ENCODE results near the gene DNAJC18. TPM values are rescaled to one million over a fixed set of nuclear protein-coding genes. Genes with fewer than 3 reads are reported as not detected.
A peak's percentile ranks its signal among the peaks of the same experiment; 100 is the strongest.

Gene DNAJC18
- total RNA-seq, 1 experiment from 2014 or later: 16.7 TPM

DNA sequence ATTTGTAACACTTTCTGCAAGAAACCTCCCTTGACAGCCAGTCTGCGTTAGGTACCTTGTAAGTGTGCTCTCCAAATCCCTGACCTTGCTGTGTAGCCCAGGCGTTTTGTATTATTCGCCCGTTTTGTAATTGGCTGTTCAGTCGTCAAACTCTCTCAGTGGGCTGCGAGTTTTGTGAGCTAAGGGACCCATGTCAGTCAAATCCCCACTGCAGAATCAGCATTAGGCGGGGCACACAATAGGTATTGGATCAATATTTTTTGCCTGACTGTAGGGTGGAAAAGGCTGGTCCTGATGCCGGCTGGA, 665 bp downstream of the DNAJC18 start:
- Histone ChIP-seq H3K4me3 (ENCODE audit: low read depth, low read length, poor library complexity, severe bottlenecking) (peak overlapping the region; percentile 78), H3K36me3 (ENCODE audit: insufficient read depth, low read length, poor library complexity, severe bottlenecking) (no peaks in the 10 kb centered on the region), H3K27ac (ENCODE audit: low read depth, low read length, poor library complexity, severe bottlenecking) (no peak overlapping the region), H3K9me3 (ENCODE audit: low read depth, low read length, poor library complexity, severe bottlenecking) (no peaks in the 10 kb centered on the region), H3K4me1 (ENCODE audit: insufficient read depth, low read length, poor library complexity, severe bottlenecking) (peaks cover 10% of the 10 kb centered on the region), H3K27me3 (replicated peaks; ENCODE audit: insufficient read depth, low read depth, low read length, poor library complexity) (no peaks in the 10 kb centered on the region)
- ChIA-PET CTCF (no interaction called here), POLR2A (ENCODE audit: low non-redundant PET) (interaction anchor here (0.6 kb wide), 1 partner anchor 273 kb away, joined by 6 read pairs; no protein-coding TSS in a partner anchor)
- intact Hi-C loops (cut with micrococcal nuclease; ENCODE audit: unreplicated experiment): no loop called here
- no peak for TF ChIP-seq EZH2 (IDR thresholded peaks at IDR 0.05; ENCODE audit: borderline replicate concordance, low read depth, low read length, poor library complexity, severe bottlenecking)
- TF ChIP-seq, protein P1, sequence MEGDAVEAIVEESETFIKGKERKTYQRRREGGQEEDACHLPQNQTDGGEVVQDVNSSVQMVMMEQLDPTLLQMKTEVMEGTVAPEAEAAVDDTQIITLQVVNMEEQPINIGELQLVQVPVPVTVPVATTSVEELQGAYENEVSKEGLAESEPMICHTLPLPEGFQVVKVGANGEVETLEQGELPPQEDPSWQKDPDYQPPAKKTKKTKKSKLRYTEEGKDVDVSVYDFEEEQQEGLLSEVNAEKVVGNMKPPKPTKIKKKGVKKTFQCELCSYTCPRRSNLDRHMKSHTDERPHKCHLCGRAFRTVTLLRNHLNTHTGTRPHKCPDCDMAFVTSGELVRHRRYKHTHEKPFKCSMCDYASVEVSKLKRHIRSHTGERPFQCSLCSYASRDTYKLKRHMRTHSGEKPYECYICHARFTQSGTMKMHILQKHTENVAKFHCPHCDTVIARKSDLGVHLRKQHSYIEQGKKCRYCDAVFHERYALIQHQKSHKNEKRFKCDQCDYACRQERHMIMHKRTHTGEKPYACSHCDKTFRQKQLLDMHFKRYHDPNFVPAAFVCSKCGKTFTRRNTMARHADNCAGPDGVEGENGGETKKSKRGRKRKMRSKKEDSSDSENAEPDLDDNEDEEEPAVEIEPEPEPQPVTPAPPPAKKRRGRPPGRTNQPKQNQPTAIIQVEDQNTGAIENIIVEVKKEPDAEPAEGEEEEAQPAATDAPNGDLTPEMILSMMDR (conservative IDR thresholded peaks at IDR 0.05; ENCODE audit: low read depth, low read length): no peak
- no peak for DNase-seq (ENCODE audit: low spot score)
- no TSS peak for BruUV-seq (replicated peaks)

DNA sequence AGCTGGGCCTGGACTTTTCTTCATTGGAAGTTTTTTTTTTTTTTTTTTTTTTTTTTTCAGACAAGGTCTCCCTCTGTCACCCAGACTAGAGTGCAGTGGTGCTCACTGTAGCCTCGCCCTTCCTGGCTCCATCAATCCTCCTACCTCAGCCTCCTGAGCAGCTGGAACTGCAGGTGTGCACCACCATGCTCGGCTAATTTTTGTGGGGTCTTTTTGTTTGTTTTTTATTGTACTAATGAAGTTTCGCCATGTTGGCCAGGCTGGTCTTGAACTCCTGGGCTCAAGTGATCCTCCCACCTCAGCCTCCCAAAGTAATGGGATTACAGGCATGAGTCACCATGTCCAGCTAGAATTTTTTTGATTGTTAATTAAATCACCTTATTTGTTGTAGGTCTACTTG, 3.6 kb downstream of the DNAJC18 start:
- H3K4me3 ChIP-seq (ENCODE audit: low read depth, low read length, poor library complexity, severe bottlenecking): no peak overlapping the region
- DNase-seq (ENCODE audit: low spot score): no peak
- intact Hi-C loops (cut with micrococcal nuclease; ENCODE audit: unreplicated experiment): no loop called here
- H3K36me3 ChIP-seq (ENCODE audit: insufficient read depth, low read length, poor library complexity, severe bottlenecking): no peaks in the 10 kb centered on the region
- H3K27ac ChIP-seq (ENCODE audit: low read depth, low read length, poor library complexity, severe bottlenecking): no peak overlapping the region
- ChIA-PET POLR2A (ENCODE audit: low non-redundant PET) (interaction anchor here (0.6 to 0.7 kb wide), 2 partner anchors 43 to 317 kb away, joined by 3 read pairs; no protein-coding TSS in a partner anchor), CTCF (interaction anchor here (0.6 kb wide), 1 partner anchor 203 kb away, joined by 3 read pairs; no protein-coding TSS in a partner anchor)
- no TSS peak for BruUV-seq (replicated peaks)
- no peaks in the 10 kb centered on the region for H3K9me3 ChIP-seq (ENCODE audit: low read depth, low read length, poor library complexity, severe bottlenecking)
- no peak for TF ChIP-seq EZH2 (IDR thresholded peaks at IDR 0.05; ENCODE audit: borderline replicate concordance, low read depth, low read length, poor library complexity, severe bottlenecking)
- TF ChIP-seq, protein P1 (conservative IDR thresholded peaks at IDR 0.05; ENCODE audit: low read depth, low read length): no peak
- no peaks in the 10 kb centered on the region for H3K27me3 ChIP-seq (replicated peaks; ENCODE audit: insufficient read depth, low read depth, low read length, poor library complexity)
- peaks cover 9% of the 10 kb centered on the region for H3K4me1 ChIP-seq (ENCODE audit: insufficient read depth, low read length, poor library complexity, severe bottlenecking)

DNA sequence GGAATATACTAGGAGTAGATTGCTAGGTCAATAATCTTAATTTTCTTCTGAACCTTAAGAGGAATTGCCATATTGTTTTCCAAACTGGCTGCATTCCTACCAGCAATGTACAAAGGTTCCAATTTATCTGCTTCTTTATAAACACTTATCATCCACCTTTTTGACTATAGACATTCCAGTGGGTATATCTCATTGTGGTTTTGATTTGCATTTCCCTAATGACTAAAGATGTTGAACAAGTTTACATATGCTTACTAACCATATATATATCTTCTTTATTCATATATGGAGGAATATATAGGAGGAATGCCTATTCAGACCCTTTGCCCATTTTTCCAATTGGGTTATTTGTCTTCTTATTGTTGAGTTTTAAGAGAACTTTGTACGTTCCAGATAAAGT, 7.6 kb downstream of the DNAJC18 start:
- no peaks in the 10 kb centered on the region for H3K9me3 ChIP-seq (ENCODE audit: low read depth, low read length, poor library complexity, severe bottlenecking)
- no peaks in the 10 kb centered on the region for H3K36me3 ChIP-seq (ENCODE audit: insufficient read depth, low read length, poor library complexity, severe bottlenecking)
- intact Hi-C loops (cut with micrococcal nuclease; ENCODE audit: unreplicated experiment): no loop called here
- POLR2A ChIA-PET (ENCODE audit: low non-redundant PET): no interaction called here
- DNase-seq (ENCODE audit: low spot score): no peak
- no TSS peak for BruUV-seq (replicated peaks)
- H3K27ac ChIP-seq (ENCODE audit: low read depth, low read length, poor library complexity, severe bottlenecking): no peak overlapping the region
- TF ChIP-seq EZH2 (IDR thresholded peaks at IDR 0.05; ENCODE audit: borderline replicate concordance, low read depth, low read length, poor library complexity, severe bottlenecking): no peak
- TF ChIP-seq, protein P1 (conservative IDR thresholded peaks at IDR 0.05; ENCODE audit: low read depth, low read length): no peak
- no peaks in the 10 kb centered on the region for H3K4me1 ChIP-seq (ENCODE audit: insufficient read depth, low read length, poor library complexity, severe bottlenecking)
- CTCF ChIA-PET: no interaction called here
- no peaks in the 10 kb centered on the region for H3K27me3 ChIP-seq (replicated peaks; ENCODE audit: insufficient read depth, low read depth, low read length, poor library complexity)
- no peak overlapping the region for H3K4me3 ChIP-seq (ENCODE audit: low read depth, low read length, poor library complexity, severe bottlenecking)

All from A673 (cell line).